Mesendoderm (in vitro differentiated cells): ENCODE measurements around the gene SCP2.

Experiments used
- DNase-seq: peaks from one replicate; pipeline ENCODE4 v3.0.0; 2013
- H2AK5ac ChIP-seq: 2 replicates; pipeline ENCODE4 v1.6.1; 2013; ENCODE audit warnings: low read length, inconsistent platforms
- H2BK120ac ChIP-seq: 2 replicates; pipeline ENCODE4 v1.6.1; 2013; ENCODE audit warnings: low read depth, mild to moderate bottlenecking, low read length, moderate library complexity, mixed read lengths
- H2BK15ac ChIP-seq: replicated peaks from 2 replicates; pipeline ENCODE4 v1.6.1; 2013; ENCODE audit warnings: low read depth, mild to moderate bottlenecking, moderate library complexity
- H2BK5ac ChIP-seq: 2 replicates; pipeline ENCODE4 v1.6.1; 2013; ENCODE audit warnings: low read length, inconsistent platforms
- H3K18ac ChIP-seq: 2 replicates; pipeline ENCODE4 v1.6.1; 2013; ENCODE audit warnings: mild to moderate bottlenecking, low read length, mixed read lengths
- H3K23ac ChIP-seq: one replicate; pipeline ENCODE4 v1.6.1; 2013; ENCODE audit warnings: low read length
- H3K27ac ChIP-seq: 2 replicates; pipeline ENCODE4 v1.5.1; 2013; ENCODE audit warnings: low read depth, mild to moderate bottlenecking, inconsistent platforms, low read length, moderate library complexity
- H3K27me3 ChIP-seq: 2 replicates; pipeline ENCODE4 v1.6.1; 2013; ENCODE audit warnings: low read length, control low read depth, mild to moderate bottlenecking, inconsistent platforms; ENCODE audit not compliant: insufficient read depth, poor library complexity
- H3K36me3 ChIP-seq: 2 replicates; pipeline ENCODE4 v1.6.1; 2013; ENCODE audit warnings: low read length, inconsistent platforms; ENCODE audit not compliant: control insufficient read depth, insufficient read depth
- H3K4ac ChIP-seq: one replicate; pipeline ENCODE4 v1.6.1; 2013; ENCODE audit warnings: low read depth, mild to moderate bottlenecking, low read length, moderate library complexity
- H3K4me1 ChIP-seq: 2 replicates; pipeline ENCODE4 v1.6.1; 2013; ENCODE audit warnings: low read depth, low read length, inconsistent platforms; ENCODE audit not compliant: control insufficient read depth
- H3K4me2 ChIP-seq: 2 replicates; pipeline ENCODE4 v1.6.1; 2013; ENCODE audit warnings: low read length
- H3K4me3 ChIP-seq: 2 replicates; pipeline ENCODE4 v1.5.1; 2013; ENCODE audit warnings: mild to moderate bottlenecking, low read length
- H3K56ac ChIP-seq: one replicate; pipeline ENCODE4 v1.6.1; 2013; ENCODE audit warnings: low read length
- H3K79me1 ChIP-seq: 2 replicates; pipeline ENCODE4 v1.6.1; 2013; ENCODE audit warnings: low read length, inconsistent platforms
- H3K79me2 ChIP-seq: 2 replicates; pipeline ENCODE4 v1.6.1; 2013; ENCODE audit warnings: mild to moderate bottlenecking, low read length; ENCODE audit not compliant: control insufficient read depth, insufficient read depth
- H3K9ac ChIP-seq: 2 replicates; pipeline ENCODE4 v1.6.1; 2013; ENCODE audit warnings: low read length, inconsistent platforms
- H4K5ac ChIP-seq: one replicate; pipeline ENCODE4 v1.6.1; 2013; ENCODE audit warnings: low read length
- H4K8ac ChIP-seq: one replicate; pipeline ENCODE4 v1.6.1; 2013; ENCODE audit warnings: low read depth, mild to moderate bottlenecking, control low read depth, low read length, moderate library complexity
- whole genome bisulfite sequencing: extraction: QIAGEN DNeasy Blood & Tissue Kit; methylation state at CpG from one replicate; pipeline ENCODE4 v1.1.7; 2013; ENCODE audit warnings: low lambda C conversion rate, missing lambda C conversion rate; ENCODE audit not compliant: insufficient coverage; ENCODE audit errors: extremely low coverage; 5-methylcytosine and 5-hydroxymethylcytosine counted together

The SCP2 gene

GRCh38 chr1:52899445-52899894 is 27.6 kb upstream of the SCP2 start:
- no peak overlapping the region for H3K9ac ChIP-seq
- H3K23ac ChIP-seq = no peak overlapping the region
- no peaks in the 10 kb centered on the region for H3K79me2 ChIP-seq
- H4K8ac ChIP-seq = no peak overlapping the region
- H3K4me2 ChIP-seq = no peak overlapping the region
- H3K79me1 ChIP-seq = no peaks in the 10 kb centered on the region
- no peak for DNase-seq
- H3K18ac ChIP-seq = no peak overlapping the region
- no CpG with 5 or more reads among the region's 4 CpGs for WGBS
- no peak overlapping the region for H4K5ac ChIP-seq
- H3K4me1 ChIP-seq = no peaks in the 10 kb centered on the region
- no peak overlapping the region for H3K56ac ChIP-seq
- no peak overlapping the region for H3K4me3 ChIP-seq
- no peaks in the 10 kb centered on the region for H3K27me3 ChIP-seq
- H2BK5ac ChIP-seq = no peak overlapping the region
- H2BK15ac ChIP-seq = no peak overlapping the region
- H3K4ac ChIP-seq = no peak overlapping the region
- H3K27ac ChIP-seq = no peak overlapping the region
- H3K36me3 ChIP-seq = no peaks in the 10 kb centered on the region
- H2AK5ac ChIP-seq = no peak overlapping the region
- no peak overlapping the region for H2BK120ac ChIP-seq

GRCh38 chr1:52900402-52900801 is 26.7 kb upstream of the SCP2 start:
- Histone ChIP-seq H3K27me3 (no peaks in the 10 kb centered on the region), H3K36me3 (no peaks in the 10 kb centered on the region), H3K56ac (no peak overlapping the region), H3K4me3 (no peak overlapping the region), H2AK5ac (no peak overlapping the region), H2BK15ac (no peak overlapping the region), H3K79me1 (no peaks in the 10 kb centered on the region), H2BK120ac (no peak overlapping the region), H3K18ac (no peak overlapping the region), H3K4ac (no peak overlapping the region), H3K4me2 (no peak overlapping the region), H3K4me1 (no peaks in the 10 kb centered on the region), H4K5ac (no peak overlapping the region), H3K27ac (no peak overlapping the region), H3K23ac (no peak overlapping the region), H3K9ac (no peak overlapping the region), H2BK5ac (no peak overlapping the region), H3K79me2 (no peaks in the 10 kb centered on the region), H4K8ac (no peak overlapping the region)
- no CpG with 5 or more reads among the region's 2 CpGs for WGBS
- DNase-seq = no peak

DNA sequence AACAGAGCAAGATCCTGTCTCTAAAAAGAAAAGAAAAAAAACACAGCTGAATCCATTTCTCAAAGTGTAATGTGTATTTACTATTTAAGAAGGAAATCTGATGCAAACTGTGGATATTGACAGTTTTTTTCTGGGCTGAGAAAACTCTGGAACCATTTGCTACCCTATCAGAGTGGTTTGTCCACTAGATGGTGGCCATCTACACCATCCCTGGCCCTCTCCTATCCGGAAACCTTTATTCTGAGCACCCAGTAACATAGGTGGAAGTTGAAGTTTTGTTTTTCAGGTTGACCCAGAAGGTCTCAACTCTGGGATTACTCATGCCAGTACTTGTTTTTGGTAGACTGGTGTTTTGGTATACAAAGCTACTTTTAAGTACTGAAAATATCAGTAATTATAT is 25.7 kb upstream of the SCP2 start:
- Histone ChIP-seq H2AK5ac (no peak overlapping the region), H3K4me1 (no peaks in the 10 kb centered on the region), H3K79me2 (no peaks in the 10 kb centered on the region), H3K9ac (no peak overlapping the region), H3K4me2 (no peak overlapping the region), H2BK5ac (no peak overlapping the region), H3K18ac (no peak overlapping the region), H3K23ac (no peak overlapping the region), H3K4ac (no peak overlapping the region), H3K4me3 (no peak overlapping the region), H3K79me1 (no peaks in the 10 kb centered on the region), H4K8ac (no peak overlapping the region), H4K5ac (no peak overlapping the region), H3K56ac (no peak overlapping the region), H2BK15ac (no peak overlapping the region), H3K27ac (no peak overlapping the region), H3K36me3 (no peaks in the 10 kb centered on the region), H2BK120ac (no peak overlapping the region), H3K27me3 (no peaks in the 10 kb centered on the region)
- WGBS = no CpG with 5 or more reads among the region's 1 CpG
- no peak for DNase-seq

- Histone ChIP-seq H2BK120ac (no peak overlapping the region), H3K36me3 (no peaks in the 10 kb centered on the region), H3K4ac (no peak overlapping the region), H4K8ac (no peak overlapping the region), H2AK5ac (no peak overlapping the region), H2BK15ac (no peak overlapping the region), H3K79me2 (no peaks in the 10 kb centered on the region), H3K27ac (no peak overlapping the region), H4K5ac (no peak overlapping the region), H3K9ac (no peak overlapping the region), H3K18ac (no peak overlapping the region), H2BK5ac (no peak overlapping the region), H3K27me3 (no peaks in the 10 kb centered on the region), H3K4me3 (no peak overlapping the region), H3K56ac (no peak overlapping the region), H3K23ac (no peak overlapping the region), H3K4me1 (no peaks in the 10 kb centered on the region), H3K79me1 (no peaks in the 10 kb centered on the region), H3K4me2 (no peak overlapping the region)
- WGBS = no CpG with 5 or more reads among the region's 13 CpGs
- no peak for DNase-seq
These were observed 22.7 kb upstream of the SCP2 start for GRCh38 chr1:52904208-52904926.

DNA sequence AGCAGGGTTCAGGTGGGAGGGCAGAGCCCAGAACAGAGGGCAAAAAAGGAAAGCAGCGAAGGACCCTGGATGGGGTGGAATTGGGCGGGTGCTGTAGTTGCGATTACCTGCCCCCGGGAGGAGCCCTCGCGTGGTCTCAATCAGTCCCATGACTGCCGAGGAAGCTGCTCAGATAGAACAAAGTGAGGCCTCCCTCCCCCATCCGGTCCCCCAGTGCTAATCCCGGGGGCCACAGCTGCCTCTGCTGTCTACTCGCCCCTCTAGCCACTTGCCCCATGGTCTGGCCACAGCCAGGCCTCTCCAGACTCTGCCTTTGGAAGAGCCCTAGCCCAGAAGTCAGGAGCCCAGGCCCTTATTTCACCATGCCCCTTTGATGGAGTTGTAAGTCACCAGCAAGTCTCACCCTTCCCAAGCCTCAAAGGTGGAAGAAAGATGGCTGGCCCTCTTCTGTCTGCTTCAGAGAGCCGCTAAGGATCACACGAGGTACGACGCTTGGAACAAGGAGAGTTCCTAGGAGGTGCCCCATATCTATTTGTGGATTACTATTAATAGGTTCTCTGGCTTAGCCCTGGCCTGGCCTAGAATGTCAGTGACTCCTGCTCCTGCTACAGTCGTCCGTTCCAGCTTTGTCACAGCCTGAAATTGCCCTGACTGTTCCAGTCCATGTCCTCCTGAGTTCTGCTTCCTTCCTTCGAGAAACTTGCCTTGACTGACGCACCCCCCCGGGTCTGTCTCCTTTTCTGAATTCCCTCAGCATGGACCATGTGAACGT is 22.0 kb upstream of the SCP2 start:
- no peaks in the 10 kb centered on the region for H3K4me1 ChIP-seq
- no peak overlapping the region for H2AK5ac ChIP-seq
- H2BK5ac ChIP-seq = no peak overlapping the region
- H3K4me3 ChIP-seq = no peak overlapping the region
- H3K9ac ChIP-seq = no peak overlapping the region
- no CpG with 5 or more reads among the region's 20 CpGs for WGBS
- H3K18ac ChIP-seq = no peak overlapping the region
- DNase-seq = peak; percentile 68
- H3K23ac ChIP-seq = no peak overlapping the region
- H2BK120ac ChIP-seq = no peak overlapping the region
- H3K27me3 ChIP-seq = no peaks in the 10 kb centered on the region
- H4K8ac ChIP-seq = no peak overlapping the region
- H3K79me1 ChIP-seq = no peaks in the 10 kb centered on the region
- H2BK15ac ChIP-seq = no peak overlapping the region
- H3K56ac ChIP-seq = peak overlapping the region; percentile 53
- H3K79me2 ChIP-seq = no peaks in the 10 kb centered on the region
- H3K4ac ChIP-seq = no peak overlapping the region
- no peak overlapping the region for H3K4me2 ChIP-seq
- no peaks in the 10 kb centered on the region for H3K36me3 ChIP-seq
- H3K27ac ChIP-seq = no peak overlapping the region
- no peak overlapping the region for H4K5ac ChIP-seq
